CD4-positive, alpha-beta memory T cell (primary cell): ENCODE measurements around the gene KRTAP5-5. TPM values are rescaled to one million over a fixed set of nuclear protein-coding genes. Genes with fewer than 3 reads are reported as not detected.
"Not testable (repeated sequence)": the region's sequence is repeated elsewhere in the genome, so short reads cannot be mapped to it uniquely, and the experiment has no call there.

ENCODE experiments used
- CTCF ChIA-PET: fragments of 350-600 bp; sonication (Branson Sonifier 250); formaldehyde crosslinking; loops from one replicate; lab custom pipeline; 2021; ENCODE audit warnings: inconsistent platforms; ENCODE audit not compliant: partially characterized antibody; lab: Charles Lee
- POLR2A ChIA-PET: fragments of 350-600 bp; sonication (Branson Sonifier 250); formaldehyde crosslinking; loops from one replicate; lab custom pipeline; 2021; ENCODE audit not compliant: partially characterized antibody; lab: Charles Lee
- DNase-seq, 5 donors: peaks; one replicate each; pipeline versions ENCODE4 v3.0.0 to v3.0.0-alpha.2; 2020 to 2022; ENCODE audit warnings: mixed read lengths in 1 of 5
- H3K27ac ChIP-seq: one replicate; pipeline ENCODE4 v1.7.0; 2013; ENCODE audit warnings: low read depth, low read length
- H3K27me3 ChIP-seq: 2 replicates; pipeline ENCODE4 v1.7.0; 2013; ENCODE audit warnings: mild to moderate bottlenecking, low read length, moderate library complexity; ENCODE audit not compliant: insufficient read depth
- H3K36me3 ChIP-seq: 2 replicates; pipeline ENCODE4 v1.7.0; 2013; ENCODE audit warnings: mild to moderate bottlenecking, low read length, moderate library complexity; ENCODE audit not compliant: insufficient read depth
- H3K4me1 ChIP-seq: 2 replicates; pipeline ENCODE4 v1.7.0; 2013; ENCODE audit warnings: mild to moderate bottlenecking, low read length, moderate library complexity; ENCODE audit not compliant: insufficient read depth
- H3K4me3 ChIP-seq, 2 donors: one replicate each; pipeline ENCODE4 v1.7.0; 2013; ENCODE audit warnings: low read length in 2 of 2, mild to moderate bottlenecking in 1 of 2
- H3K9me3 ChIP-seq, 2 donors: one replicate each; pipeline ENCODE4 v1.7.0; 2013; ENCODE audit warnings: low read length in 2 of 2, control low read depth in 1 of 2; ENCODE audit not compliant: control insufficient read depth in 1 of 2
- H3K27ac Mint-ChIP-seq, 7 donors: one replicate each; pipeline ENCODE4 v1.8.0; 2020 to 2021; ENCODE audit warnings: mixed read lengths in 7 of 7, mild to moderate bottlenecking in 6 of 7, inconsistent platforms in 3 of 7, moderate library complexity in 3 of 7
- H3K27me3 Mint-ChIP-seq, 2 donors: one replicate each; pipeline ENCODE4 v1.8.0; 2020 to 2021; ENCODE audit warnings: mixed read lengths in 2 of 2
- H3K36me3 Mint-ChIP-seq, 2 donors: one replicate each; pipeline ENCODE4 v1.8.0; 2020 to 2021; ENCODE audit warnings: mixed read lengths in 2 of 2, inconsistent platforms in 1 of 2, mild to moderate bottlenecking in 1 of 2
- H3K4me1 Mint-ChIP-seq, 4 donors: one replicate each; pipeline ENCODE4 v1.8.0; 2020 to 2021; ENCODE audit warnings: mixed read lengths in 4 of 4, mild to moderate bottlenecking in 1 of 4
- H3K4me3 Mint-ChIP-seq, 8 donors: one replicate each; pipeline ENCODE4 v1.8.0; 2020 to 2021; ENCODE audit warnings: mixed read lengths in 8 of 8, mild to moderate bottlenecking in 7 of 8, moderate library complexity in 6 of 8, inconsistent platforms in 3 of 8
- H3K9me3 Mint-ChIP-seq, 8 donors: one replicate each; pipeline ENCODE4 v1.8.0; 2020 to 2021; ENCODE audit warnings: mixed read lengths in 8 of 8, mild to moderate bottlenecking in 5 of 8, inconsistent platforms in 3 of 8, moderate library complexity in 1 of 8
- intact Hi-C: fragments of 100-400 bp; cut with micrococcal nuclease; formaldehyde crosslinking; loops from one replicate; pipeline ENCODE4 v1.15.1; 2023
- polyA plus RNA-seq, 2 donors: library from polyadenylated mRNA; unstranded; fragments of 300-500 nt; fragmentation: Illumina TruSeq; gene quantifications; one replicate each; pipeline ENCODE4 v1.2.3, GENCODE V29; 2021
- total RNA-seq, 2 experiments: library from RNA; stranded (reverse); gene quantifications; one replicate each; pipeline ENCODE4 v1.2.3, GENCODE V29; 2021

The KRTAP5-5 gene
- total and polyA plus RNA-seq, 4 experiments from 2014 or later: not detected

GRCh38 chr11:1655168-1656060, 25.8 kb downstream of the KRTAP5-5 start:
- intact Hi-C loops: no loop called here
- no peak overlapping the region for H3K27ac Mint-ChIP-seq
- CTCF ChIA-PET: interaction anchor here (3.5 kb wide), 1 partner anchor 38 kb away, joined by 59 read pairs; no protein-coding TSS in a partner anchor

GRCh38 chr11:1656061-1656441, 26.5 kb downstream of the KRTAP5-5 start:
- Mint-ChIP-seq H3K36me3 (no peaks in the 10 kb centered on the region), H3K27me3 (peaks cover 12 to 27% of the 10 kb centered on the region in 2 donors), H3K9me3 (peaks cover 0 to 2% (median 0%) of the 10 kb centered on the region in 8 donors), H3K4me1 (peaks cover 6 to 15% (median 13%) of the 10 kb centered on the region in 4 donors), H3K4me3 (peak overlapping the region in 1 of 8 donors; percentile 26), H3K27ac (no peak overlapping the region)
- Histone ChIP-seq H3K36me3 (no peaks in the 10 kb centered on the region), H3K27me3 (no peaks in the 10 kb centered on the region), H3K4me1 (peaks cover 14% of the 10 kb centered on the region), H3K4me3 (no peak overlapping the region), H3K9me3 (no peaks in the 10 kb centered on the region), H3K27ac (no peak overlapping the region)
- no peak for DNase-seq
- intact Hi-C loops: no loop called here
- POLR2A ChIA-PET: no interaction called here
- CTCF ChIA-PET: no interaction called here

More at GRCh38 chr11:1655168-1656060, 25.8 kb downstream of the KRTAP5-5 start:
- POLR2A ChIA-PET: no interaction called here
- Histone ChIP-seq H3K9me3 (no peaks in the 10 kb centered on the region), H3K4me3 (no peak overlapping the region), H3K4me1 (peaks cover 14% of the 10 kb centered on the region), H3K36me3 (no peaks in the 10 kb centered on the region), H3K27ac (no peak overlapping the region), H3K27me3 (no peaks in the 10 kb centered on the region)
- peaks cover 6 to 14% (median 12%) of the 10 kb centered on the region in 4 donors for H3K4me1 Mint-ChIP-seq
- peaks cover 0 to 2% (median 0%) of the 10 kb centered on the region in 8 donors for H3K9me3 Mint-ChIP-seq
- DNase-seq: no peak
- H3K36me3 Mint-ChIP-seq: no peaks in the 10 kb centered on the region
- peak overlapping the region in 1 of 8 donors; percentile 26 for H3K4me3 Mint-ChIP-seq
- H3K27me3 Mint-ChIP-seq: peaks cover 12 to 27% of the 10 kb centered on the region in 2 donors

- Histone ChIP-seq H3K36me3 (no peaks in the 10 kb centered on the region), H3K9me3 (no peaks in the 10 kb centered on the region), H3K27me3 (no peaks in the 10 kb centered on the region), H3K27ac (no peak overlapping the region), H3K4me1 (peaks cover 14% of the 10 kb centered on the region), H3K4me3 (no peak overlapping the region)
- Mint-ChIP-seq H3K27me3 (peaks cover 12 to 25% of the 10 kb centered on the region in 2 donors), H3K27ac (no peak overlapping the region), H3K36me3 (no peaks in the 10 kb centered on the region), H3K9me3 (peaks cover 0 to 2% (median 0%) of the 10 kb centered on the region in 8 donors), H3K4me1 (peaks cover 6 to 15% (median 13%) of the 10 kb centered on the region in 4 donors), H3K4me3 (no peak overlapping the region)
- no peak for DNase-seq
- intact Hi-C loops: no loop called here
- POLR2A ChIA-PET: no interaction called here
- CTCF ChIA-PET: no interaction called here
Measured at GRCh38 chr11:1656670-1657069, 27.1 kb downstream of the KRTAP5-5 start.

GRCh38 chr11:1659506-1659905, 29.9 kb downstream of the KRTAP5-5 start:
- H3K27me3 ChIP-seq: no peaks in the 10 kb centered on the region
- Mint-ChIP-seq H3K4me3 (peak overlapping the region in 6 of 8 donors; percentile 32 to 70 (median 52)), H3K27me3 (peaks cover 9 to 24% of the 10 kb centered on the region in 2 donors), H3K4me1 (peaks cover 8 to 21% (median 17%) of the 10 kb centered on the region in 4 donors), H3K36me3 (no peaks in the 10 kb centered on the region), H3K27ac (peak overlapping the region in 2 of 7 donors; percentile 68 to 69), H3K9me3 (peaks cover 0 to 4% (median 0%) of the 10 kb centered on the region in 8 donors)
- H3K36me3 ChIP-seq: no peaks in the 10 kb centered on the region
- intact Hi-C loops: no loop called here
- ChIA-PET CTCF (interaction anchor here (1.0 to 1.7 kb wide), 2 partner anchors 9 to 34 kb away, joined by 3 to 4 read pairs; no protein-coding TSS in a partner anchor), POLR2A (no interaction called here)
- no peak overlapping the region for H3K4me3 ChIP-seq
- peaks cover 14% of the 10 kb centered on the region for H3K4me1 ChIP-seq
- DNase-seq: peak in 2 of 5 donors; percentile 9 to 19
- H3K9me3 ChIP-seq: no peaks in the 10 kb centered on the region
- H3K27ac ChIP-seq: no peak overlapping the region

GRCh38 chr11:1660111-1660867, 30.7 kb downstream of the KRTAP5-5 start:
- DNase-seq: no peak
- intact Hi-C loops: no loop called here
- Mint-ChIP-seq H3K36me3 (no peaks in the 10 kb centered on the region), H3K27me3 (peaks cover 10 to 23% of the 10 kb centered on the region in 2 donors), H3K9me3 (peaks cover 0 to 4% (median 0%) of the 10 kb centered on the region in 8 donors), H3K27ac (peak overlapping the region in 2 of 7 donors; percentile 32 to 42), H3K4me1 (peaks cover 8 to 21% (median 17%) of the 10 kb centered on the region in 4 donors), H3K4me3 (peak overlapping the region in 2 of 8 donors; percentile 21 to 44)
- H3K36me3 ChIP-seq: no peaks in the 10 kb centered on the region
- no peak overlapping the region for H3K4me3 ChIP-seq
- POLR2A ChIA-PET: no interaction called here
- H3K9me3 ChIP-seq: no peaks in the 10 kb centered on the region
- H3K27me3 ChIP-seq: no peaks in the 10 kb centered on the region
- no peak overlapping the region for H3K27ac ChIP-seq
- CTCF ChIA-PET: interaction anchor here (1.7 kb wide), 1 partner anchor 33 kb away, joined by 4 read pairs; no protein-coding TSS in a partner anchor
- H3K4me1 ChIP-seq: peaks cover 14% of the 10 kb centered on the region

GRCh38 chr11:1661454-1662269, 32.1 kb downstream of the KRTAP5-5 start:
- H3K27ac Mint-ChIP-seq, DNase-seq, H3K36me3 ChIP-seq, CTCF ChIA-PET, H3K4me3 ChIP-seq, H3K9me3 ChIP-seq, POLR2A ChIA-PET, H3K4me3 Mint-ChIP-seq, intact Hi-C loops, H3K9me3 Mint-ChIP-seq, H3K36me3 Mint-ChIP-seq, H3K27me3 ChIP-seq, H3K27ac ChIP-seq: not testable (repeated sequence)
- H3K4me1 ChIP-seq: peaks cover 14% of the 10 kb centered on the region
- peaks cover 7 to 21% of the 10 kb centered on the region in 2 donors for H3K27me3 Mint-ChIP-seq
- peaks cover 8 to 21% (median 17%) of the 10 kb centered on the region in 4 donors for H3K4me1 Mint-ChIP-seq
